GM12878 (cell line): ENCODE data around the gene CCNY. TPM values are rescaled to one million over a fixed set of nuclear protein-coding genes. Genes with fewer than 3 reads are reported as not detected.

Source experiments
- BRCA1 ChIP-seq: IDR thresholded peaks from 2 replicates; pipeline ENCODE4 v1.6.1; 2011; ENCODE audit warnings: low read depth, low read length, improper control_type of control experiment
- EP300 ChIP-seq, 2 experiments: fragments of 150-350 bp in 1 of 2; IDR thresholded peaks; 2 replicates each; pipeline ENCODE4 v1.6.1; 2011 to 2012; ENCODE audit warnings: low read depth in 2 of 2, low read length in 2 of 2, borderline replicate concordance in 1 of 2, improper control_type of control experiment in 1 of 2, inconsistent platforms in 1 of 2; ENCODE audit not compliant: control insufficient read depth in 1 of 2
- FOXM1 ChIP-seq: IDR thresholded peaks from 2 replicates; pipeline ENCODE4 v1.6.1; 2012; ENCODE audit warnings: low read depth, mild to moderate bottlenecking, inconsistent platforms, low read length, moderate library complexity
- HDAC2 ChIP-seq: fragments of 200-600 bp; sonication (generic); IDR thresholded peaks from 2 replicates; pipeline ENCODE4 v1.6.1; 2017
- IRF4 ChIP-seq: IDR thresholded peaks from 2 replicates; pipeline ENCODE4 v1.6.1; 2011; ENCODE audit warnings: low read depth, low read length
- KAT2A ChIP-seq: conservative IDR thresholded peaks from 2 replicates; pipeline ENCODE4 v1.6.1; 2011; ENCODE audit warnings: low read depth, low read length; ENCODE audit not compliant: control insufficient read depth
- KLF5 ChIP-seq: fragments of 450-650 bp; IDR thresholded peaks from 2 replicates; pipeline ENCODE4 v1.6.1; 2014; ENCODE audit warnings: mild to moderate bottlenecking; ENCODE audit not compliant: partially characterized antibody
- PKNOX1 ChIP-seq: fragments of 450-650 bp; IDR thresholded peaks from 2 replicates; pipeline ENCODE4 v1.6.1; 2016; ENCODE audit warnings: mild to moderate bottlenecking
- SMARCA5 ChIP-seq: fragments of 450-650 bp; IDR thresholded peaks from 2 replicates; pipeline ENCODE4 v1.6.1; 2017; ENCODE audit warnings: mild to moderate bottlenecking
- ZBTB33 ChIP-seq: fragments of 450-650 bp; IDR thresholded peaks from 2 replicates; pipeline ENCODE4 v1.6.1; 2017; ENCODE audit warnings: mild to moderate bottlenecking
- ZBTB4 ChIP-seq: fragments of 450-650 bp; formaldehyde crosslinking; IDR thresholded peaks from 2 replicates; pipeline ENCODE4 v1.4.0; 2022; ENCODE audit warnings: mild to moderate bottlenecking, moderate library complexity
- ZNF592 ChIP-seq: fragments of 450-650 bp; IDR thresholded peaks from 2 replicates; pipeline ENCODE4 v1.6.1; 2017; ENCODE audit warnings: mild to moderate bottlenecking, moderate library complexity
- polyA plus RNA-seq, 11 experiments: library from polyadenylated mRNA; depleted of rRNA in 4 of 11; unstranded in 6 of 11; stranded (reverse) in 5 of 11; fragments of >200 nt; fragmentation: Nextera tagmentation in 4 of 11; fragmentation: Illumina TruSeq in 1 of 11; extraction: Ambion mirVana in 4 of 11; extraction: Trizol in 1 of 11; gene quantifications; 1 replicate in 1 of 11; 2 replicates in 10 of 11; pipeline versions ENCODE4 v1.2.1 to v1.2.3, GENCODE V29; 2011 to 2016; ENCODE audit warnings: inconsistent platforms in 2 of 11, missing spikeins in 2 of 11, low read depth in 1 of 11
- total RNA-seq, 4 experiments: library from RNA; depleted of rRNA in 3 of 4; stranded (reverse); fragments of >200 nt in 3 of 4; fragmentation: Illumina TruSeq in 1 of 4; extraction: Trizol in 1 of 4; gene quantifications; 2 replicates each; pipeline versions ENCODE4 v1.2.1 to v1.2.3, GENCODE V29; 2013 to 2021

CCNY gene
- total and polyA plus RNA-seq, 10 of the 15 experiments (the other 5 are each of a cell fraction or from before 2014, with no cell fraction given): 3.6 to 50.0 (median 26.1) TPM

- no peak for TF ChIP-seq HDAC2
- TF ChIP-seq ZBTB33: no peak
- no peak for TF ChIP-seq ZNF592
- no peak for TF ChIP-seq SMARCA5
- no peak for TF ChIP-seq FOXM1
- TF ChIP-seq ZBTB4 (CRISPR knock-in tag): no peak
- no peak for TF ChIP-seq KLF5
- TF ChIP-seq KAT2A: no peak
- TF ChIP-seq PKNOX1: no peak
- no peak for TF ChIP-seq BRCA1
- TF ChIP-seq EP300 (IDR thresholded peaks at IDR 0.05; ENCODE audit: borderline replicate concordance in 1 of 2, control insufficient read depth in 1 of 2, low read depth in 2 of 2, low read length in 2 of 2): no peak
- TF ChIP-seq IRF4: no peak
Observed at GRCh38 chr10:35505241-35505873, 169.0 kb downstream of the CCNY start (continued).
